Mesenchymal stem cell (in vitro differentiated cells and primary cell): ENCODE data around the gene CST3. TPM values are rescaled to one million over a fixed set of nuclear protein-coding genes. Genes with fewer than 3 reads are reported as not detected.
"Not testable (repeated sequence)": the region's sequence is repeated elsewhere in the genome, so short reads cannot be mapped to it uniquely, and the experiment has no call there.

ENCODE experiments used
- DNase-seq: peaks from one replicate; pipeline ENCODE4 v3.0.0-alpha.2; 2013
- H2AFZ ChIP-seq: one replicate; pipeline ENCODE4 v1.6.1; 2013; ENCODE audit warnings: low read depth, mild to moderate bottlenecking, control low read depth, inconsistent platforms, low read length, moderate library complexity
- H2AK5ac ChIP-seq: 2 replicates; pipeline ENCODE4 v1.6.1; 2013; ENCODE audit warnings: low read length, moderate library complexity, mild to moderate bottlenecking, inconsistent platforms; ENCODE audit not compliant: severe bottlenecking
- H2BK120ac ChIP-seq: one replicate; pipeline ENCODE4 v1.6.1; 2013; ENCODE audit warnings: low read depth, mild to moderate bottlenecking, inconsistent platforms, low read length, moderate library complexity
- H2BK12ac ChIP-seq, 2 experiments: one replicate each; pipeline ENCODE4 v1.6.1; 2013; ENCODE audit warnings: inconsistent platforms in 2 of 2, low read length in 2 of 2, mild to moderate bottlenecking in 2 of 2, moderate library complexity in 2 of 2, control low read depth in 1 of 2
- H2BK15ac ChIP-seq: one replicate; pipeline ENCODE4 v1.6.1; 2013; ENCODE audit warnings: mild to moderate bottlenecking, low read depth, inconsistent platforms; ENCODE audit not compliant: poor library complexity, severe bottlenecking
- H2BK5ac ChIP-seq: 2 replicates; pipeline ENCODE4 v1.6.1; 2013; ENCODE audit warnings: low read depth, mild to moderate bottlenecking, low read length, control low read depth, inconsistent platforms; ENCODE audit not compliant: poor library complexity, severe bottlenecking
- H3K14ac ChIP-seq, 2 experiments: one replicate each; pipeline ENCODE4 v1.6.1; 2013; ENCODE audit warnings: inconsistent platforms in 2 of 2, low read length in 2 of 2, control low read depth in 1 of 2, mild to moderate bottlenecking in 1 of 2, moderate library complexity in 1 of 2
- H3K18ac ChIP-seq, 2 experiments: one replicate each; pipeline ENCODE4 v1.6.1; 2013; ENCODE audit warnings: inconsistent platforms in 2 of 2, low read length in 2 of 2, control low read depth in 1 of 2, low read depth in 1 of 2, mild to moderate bottlenecking in 1 of 2
- H3K23ac ChIP-seq, 2 experiments: one replicate each; pipeline ENCODE4 v1.6.1; 2013; ENCODE audit warnings: inconsistent platforms in 2 of 2, low read length in 2 of 2, mild to moderate bottlenecking in 2 of 2, moderate library complexity in 2 of 2, control low read depth in 1 of 2
- H3K27ac ChIP-seq: 2 replicates; pipeline ENCODE4 v1.5.1; 2013; ENCODE audit warnings: mild to moderate bottlenecking, moderate library complexity, low read length, control low read depth, inconsistent platforms; ENCODE audit not compliant: poor library complexity, severe bottlenecking
- H3K27me3 ChIP-seq, 2 experiments: 2 replicates each; pipeline versions ENCODE4 v1.6.1 to v1.7.0; 2013; ENCODE audit warnings: low read length in 2 of 2, mild to moderate bottlenecking in 2 of 2, moderate library complexity in 2 of 2, control low read depth in 1 of 2, inconsistent platforms in 1 of 2; ENCODE audit not compliant: control insufficient read depth in 1 of 2, insufficient read depth in 1 of 2
- H3K36me3 ChIP-seq, 2 experiments: 2 replicates each; pipeline versions ENCODE4 v1.6.1 to v1.7.0; 2013; ENCODE audit warnings: low read length in 2 of 2, control low read depth in 1 of 2, inconsistent platforms in 1 of 2, low read depth in 1 of 2, mild to moderate bottlenecking in 1 of 2; ENCODE audit not compliant: insufficient read depth in 2 of 2, control insufficient read depth in 1 of 2
- H3K4ac ChIP-seq, 2 experiments: one replicate each; pipeline ENCODE4 v1.6.1; 2013; ENCODE audit warnings: inconsistent platforms in 2 of 2, low read length in 2 of 2, mild to moderate bottlenecking in 2 of 2, moderate library complexity in 2 of 2, control low read depth in 1 of 2, low read depth in 1 of 2
- H3K4me1 ChIP-seq: 2 replicates; pipeline ENCODE4 v1.6.1; 2013; ENCODE audit warnings: low read depth, low read length, control low read depth; ENCODE audit not compliant: control insufficient read depth, insufficient read depth
- H3K4me2 ChIP-seq: 2 replicates; pipeline ENCODE4 v1.6.1; 2013; ENCODE audit warnings: low read length, mild to moderate bottlenecking, inconsistent platforms; ENCODE audit not compliant: poor library complexity, severe bottlenecking
- H3K4me3 ChIP-seq, 2 experiments: 2 replicates each; pipeline versions ENCODE4 v1.5.1 to v1.7.0; 2013; ENCODE audit warnings: low read length in 2 of 2, mild to moderate bottlenecking in 2 of 2, control low read depth in 1 of 2, low read depth in 1 of 2; ENCODE audit not compliant: insufficient read depth in 1 of 2
- H3K79me1 ChIP-seq: replicated peaks from 2 replicates; pipeline ENCODE4 v1.6.1; 2013; ENCODE audit warnings: mild to moderate bottlenecking, control low read depth, low read length, inconsistent platforms; ENCODE audit not compliant: poor library complexity, severe bottlenecking
- H3K9ac ChIP-seq: 2 replicates; pipeline ENCODE4 v1.7.0; 2013; ENCODE audit warnings: mild to moderate bottlenecking, low read length, moderate library complexity
- H3K9me3 ChIP-seq: 2 replicates; pipeline ENCODE4 v1.7.0; 2013; ENCODE audit warnings: mild to moderate bottlenecking, low read length; ENCODE audit not compliant: control insufficient read depth
- H4K8ac ChIP-seq: one replicate; pipeline ENCODE4 v1.6.1; 2013; ENCODE audit warnings: inconsistent platforms, mild to moderate bottlenecking, low read length, moderate library complexity
- H4K91ac ChIP-seq: one replicate; pipeline ENCODE4 v1.6.1; 2013; ENCODE audit warnings: mild to moderate bottlenecking, low read length, inconsistent platforms
- WGBS: methylation state at CpG from one replicate; pipeline ENCODE4 v1.1.7; 2013; ENCODE audit warnings: mixed read lengths; 5-methylcytosine and 5-hydroxymethylcytosine counted together
- polyA plus RNA-seq, 2 experiments: library from polyadenylated mRNA; stranded (reverse); fragments of 200-250 nt; gene quantifications; one replicate each; pipeline ENCODE4 v1.2.3, GENCODE V29; 2013

CST3 gene
- polyA plus RNA-seq (2013, experiment 1 of 2), result 817 TPM
- 846 TPM for polyA plus RNA-seq (2013, experiment 2 of 2)

DNA sequence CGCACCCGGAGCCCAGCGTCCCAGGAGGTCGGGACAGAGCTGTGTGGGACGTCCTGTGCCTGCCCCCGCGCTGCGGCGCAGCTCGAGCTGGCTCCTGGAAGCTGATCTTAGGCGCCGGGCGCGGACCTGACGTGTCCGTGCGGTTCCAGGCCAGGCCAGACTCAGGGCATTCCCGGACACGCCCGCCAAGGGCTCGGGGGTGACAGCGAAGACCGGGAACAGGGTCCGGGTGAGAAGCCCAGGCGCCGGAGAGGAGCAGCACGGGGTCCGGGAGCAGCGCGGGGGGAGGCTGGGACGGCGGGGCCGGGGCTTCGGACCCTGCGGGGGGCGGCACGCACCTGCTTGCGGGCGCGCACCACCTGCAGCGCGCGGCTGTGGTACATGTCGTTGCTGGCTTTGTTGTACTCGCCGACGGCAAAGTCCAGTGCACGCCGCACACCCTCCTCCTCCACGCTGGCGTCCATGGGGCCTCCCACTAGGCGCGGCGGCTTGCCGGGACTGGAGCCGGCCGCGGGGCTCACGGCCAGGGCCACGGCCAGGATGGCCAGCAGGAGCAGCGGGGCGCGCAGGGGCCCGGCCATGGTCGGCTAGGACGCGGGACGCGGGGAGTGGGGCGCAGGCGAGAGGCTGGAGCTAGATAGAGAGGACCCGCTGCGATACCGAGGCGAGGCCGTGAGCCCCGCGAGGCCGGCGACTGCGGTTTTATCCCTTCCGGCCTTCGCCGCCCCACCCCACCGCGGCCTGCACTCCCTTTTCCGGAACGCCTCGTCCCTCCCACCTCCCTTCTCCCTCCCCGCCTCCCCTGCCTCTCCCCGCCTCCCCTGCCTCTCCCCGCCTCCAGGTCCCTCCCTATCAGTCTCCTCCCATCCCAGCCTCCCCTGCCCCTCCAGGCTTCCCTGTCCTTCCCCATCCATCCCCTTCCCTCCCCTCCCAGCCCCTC, at the start of gene CST3:
Gene CST3 (minus strand): TSS at position 674 of the 940 bp plus-strand sequence. CDS start 93 bp downstream, at position 581.
- peak within 1 kb of the TSS; percentile 90 to 97 for H3K4ac ChIP-seq
- H2AFZ ChIP-seq, result peak within 1 kb of the TSS; percentile 84
- peak within 1 kb of the TSS; percentile 97 for H2BK5ac ChIP-seq
- no peaks in the 10 kb centered on the region for H3K9me3 ChIP-seq
- peaks cover 13% of the 10 kb centered on the region for H3K79me1 ChIP-seq
- peak within 1 kb of the TSS; percentile 92 for H3K9ac ChIP-seq
- peak; percentile 89 for DNase-seq
- peak within 1 kb of the TSS; percentile 99 for H4K91ac ChIP-seq
- H3K23ac ChIP-seq, result peak within 1 kb of the TSS in 1 of 2 experiments; percentile 98
- H3K4me2 ChIP-seq, result peak within 1 kb of the TSS; percentile 84
- peak within 1 kb of the TSS; percentile 91 for H4K8ac ChIP-seq
- H3K14ac ChIP-seq, result peak within 1 kb of the TSS in 1 of 2 experiments; percentile 100
- peak within 1 kb of the TSS; percentile 100 for H3K18ac ChIP-seq
- no peaks in the 10 kb centered on the region for H3K27me3 ChIP-seq
- peak within 1 kb of the TSS; percentile 92 for H2BK120ac ChIP-seq
- H2BK15ac ChIP-seq, result peak within 1 kb of the TSS; percentile 91
- peaks cover 60% of the 10 kb centered on the region for H3K4me1 ChIP-seq
- H3K4me3 ChIP-seq, result peak within 1 kb of the TSS; percentile 92 to 95
- H3K36me3 ChIP-seq, result peaks cover 25 to 38% of the 10 kb centered on the region in 2 experiments
- H2BK12ac ChIP-seq, result peak within 1 kb of the TSS in 1 of 2 experiments; percentile 95
- peak within 1 kb of the TSS; percentile 85 for H2AK5ac ChIP-seq
- WGBS, result under 1% methylated on average over 63 of the region's 92 CpGs
- H3K27ac ChIP-seq, result peak within 1 kb of the TSS; percentile 69

DNA sequence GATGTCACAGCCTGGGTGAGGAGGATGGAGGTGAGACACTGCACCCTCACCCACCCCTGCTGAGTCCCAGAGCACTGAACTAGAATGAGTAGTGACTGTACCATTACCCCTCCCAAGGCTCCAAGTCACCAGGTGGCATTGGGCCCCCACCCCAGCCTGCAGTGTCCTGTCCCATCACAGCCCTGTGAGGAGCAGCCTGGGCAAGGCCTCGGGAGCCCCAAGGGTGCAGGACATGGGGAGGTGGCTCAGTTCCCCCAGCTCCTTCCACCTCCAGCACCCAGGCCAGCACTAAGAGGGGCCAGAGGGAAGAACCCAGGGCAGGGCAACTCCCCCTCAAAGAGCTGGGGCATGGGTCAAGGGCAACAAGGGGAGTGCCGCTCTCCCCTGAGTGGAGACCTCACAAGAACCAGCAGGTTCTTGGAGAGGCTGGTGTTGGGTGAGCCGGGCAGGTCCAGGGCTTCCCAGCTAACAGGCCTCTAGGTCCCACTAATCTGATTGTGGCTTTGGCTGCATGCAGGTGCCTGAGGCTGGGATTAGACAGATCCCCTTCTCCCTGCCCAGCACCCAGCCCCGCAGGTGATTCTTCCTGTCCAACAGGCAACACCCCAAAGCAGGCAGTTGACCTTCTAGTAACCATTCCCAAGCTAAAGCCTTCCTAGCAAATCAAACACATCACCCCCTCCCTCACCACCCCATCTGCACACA, 48.4 kb upstream of the CST3 start:
- no peak for DNase-seq
- no peak overlapping the region for H4K8ac ChIP-seq
- H3K4ac ChIP-seq, result no peak overlapping the region
- peaks cover 0 to 12% of the 10 kb centered on the region in 2 experiments for H3K27me3 ChIP-seq
- H3K4me3 ChIP-seq, result no peak overlapping the region
- H2BK12ac ChIP-seq, result no peak overlapping the region
- no peak overlapping the region for H3K27ac ChIP-seq
- H3K36me3 ChIP-seq, result no peaks in the 10 kb centered on the region
- H3K9ac ChIP-seq, result no peak overlapping the region
- H3K18ac ChIP-seq, result no peak overlapping the region
- no peak overlapping the region for H4K91ac ChIP-seq
- H3K4me2 ChIP-seq, result no peak overlapping the region
- H3K79me1 ChIP-seq, result no peaks in the 10 kb centered on the region
- no peak overlapping the region for H2AK5ac ChIP-seq
- peaks cover 6% of the 10 kb centered on the region for H3K4me1 ChIP-seq
- H2BK15ac ChIP-seq, result no peak overlapping the region
- H2AFZ ChIP-seq, result no peak overlapping the region
- no peak overlapping the region for H3K23ac ChIP-seq
- no peaks in the 10 kb centered on the region for H3K9me3 ChIP-seq
- no peak overlapping the region for H2BK120ac ChIP-seq
- no peak overlapping the region for H3K14ac ChIP-seq
- no peak overlapping the region for H2BK5ac ChIP-seq
- WGBS, result 92% methylated on average over 3 of the region's 4 CpGs

DNA sequence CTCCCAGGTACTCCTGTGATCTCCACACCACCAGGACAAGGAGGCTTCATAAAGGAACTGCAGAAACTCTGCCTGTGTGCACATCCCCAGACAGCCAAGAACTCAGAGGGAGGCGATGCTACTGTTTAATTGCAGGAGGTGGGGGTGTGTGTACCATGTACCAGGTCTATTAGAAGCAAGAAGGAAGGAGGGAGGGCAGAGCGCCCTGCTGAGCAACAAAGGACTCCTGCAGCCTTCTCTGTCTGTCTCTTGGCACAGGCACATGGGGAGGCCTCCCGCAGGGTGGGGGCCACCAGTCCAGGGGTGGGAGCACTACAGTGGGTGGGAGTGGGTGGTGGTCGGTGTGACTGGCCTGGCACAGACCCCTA, 47.8 kb upstream of the CST3 start:
- H2BK15ac ChIP-seq, H3K27ac ChIP-seq, H2BK5ac ChIP-seq, H3K4ac ChIP-seq, H4K8ac ChIP-seq, H3K4me1 ChIP-seq, H3K4me2 ChIP-seq, H3K4me3 ChIP-seq, H2AFZ ChIP-seq, H2BK120ac ChIP-seq, H3K79me1 ChIP-seq, H3K9me3 ChIP-seq, H3K14ac ChIP-seq, H2BK12ac ChIP-seq, H2AK5ac ChIP-seq, H3K23ac ChIP-seq, DNase-seq, H3K9ac ChIP-seq, H3K36me3 ChIP-seq, H4K91ac ChIP-seq, H3K18ac ChIP-seq: not testable (repeated sequence)
- 95% methylated on average over 4 of the region's 4 CpGs for WGBS
- peaks cover 0 to 12% of the 10 kb centered on the region in 2 experiments for H3K27me3 ChIP-seq

DNA sequence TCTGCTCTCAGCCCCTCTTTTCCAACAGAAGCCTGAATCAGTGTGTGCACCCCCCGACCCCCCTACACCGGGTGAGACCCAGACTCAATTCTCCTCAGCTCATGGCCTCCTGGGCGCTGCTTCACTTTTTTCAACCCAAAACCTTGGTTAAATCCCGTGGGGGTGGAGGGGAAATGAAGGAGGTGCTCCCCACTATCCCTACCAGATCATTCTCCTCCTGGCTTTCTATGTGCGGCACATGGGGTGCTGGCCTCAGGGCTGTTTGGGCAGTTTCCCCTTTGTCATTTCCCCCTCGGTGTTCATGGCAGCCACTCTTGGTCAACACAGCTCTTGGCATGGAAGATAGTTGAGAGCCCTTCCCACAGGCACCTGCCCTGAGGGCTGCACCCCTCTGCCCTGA, 46.5 kb upstream of the CST3 start:
- Histone ChIP-seq H2BK120ac (no peak overlapping the region), H3K23ac (no peak overlapping the region), H3K4me2 (no peak overlapping the region), H3K18ac (no peak overlapping the region), H3K4me3 (no peak overlapping the region), H3K9me3 (no peaks in the 10 kb centered on the region), H3K79me1 (no peaks in the 10 kb centered on the region), H2BK5ac (no peak overlapping the region), H4K91ac (no peak overlapping the region), H3K4me1 (peaks cover 6% of the 10 kb centered on the region), H3K27me3 (peaks cover 0 to 12% of the 10 kb centered on the region in 2 experiments), H3K9ac (no peak overlapping the region), H3K14ac (no peak overlapping the region), H3K27ac (no peak overlapping the region), H4K8ac (no peak overlapping the region), H2BK12ac (no peak overlapping the region), H3K36me3 (no peaks in the 10 kb centered on the region), H2BK15ac (no peak overlapping the region), H2AFZ (no peak overlapping the region), H2AK5ac (no peak overlapping the region), H3K4ac (no peak overlapping the region)
- DNase-seq, result no peak
- WGBS, result 96% methylated on average over 3 of the region's 6 CpGs
